ENCODE data around the gene SEL1L.
A peak's percentile ranks its signal among the peaks of the same experiment; 100 is the strongest.

SEL1L gene

DNA sequence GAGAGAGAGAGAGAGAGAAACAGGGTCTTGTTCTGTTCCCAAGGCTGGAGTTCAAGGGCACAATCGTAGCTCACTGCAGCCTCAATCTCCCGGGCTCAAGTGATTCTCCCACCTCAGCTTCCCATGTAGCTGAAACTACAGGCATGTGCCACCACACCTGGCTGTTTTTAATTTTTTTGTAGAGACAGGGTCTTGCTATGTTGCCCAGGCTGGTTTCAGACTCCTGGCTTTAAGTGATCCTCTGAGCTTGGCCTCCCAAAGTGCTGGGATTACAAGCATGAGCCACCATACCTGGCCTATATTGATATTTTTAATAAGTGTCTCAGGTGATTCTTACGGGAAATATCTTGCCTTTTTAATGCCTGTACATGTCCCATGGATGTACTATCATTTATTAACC lies 82.7 kb downstream of the SEL1L start:
- Mint-ChIP-seq H3K27ac (no peak overlapping the region), H3K4me1 (no peaks in the 10 kb centered on the region), H3K4me3 (no peak overlapping the region), H3K9me3 (no peaks in the 10 kb centered on the region), H3K36me3 (no peaks in the 10 kb centered on the region)
- ATAC-seq = no peak
- no peak for DNase-seq (ENCODE audit: low spot score in 2 of 2)

DNA sequence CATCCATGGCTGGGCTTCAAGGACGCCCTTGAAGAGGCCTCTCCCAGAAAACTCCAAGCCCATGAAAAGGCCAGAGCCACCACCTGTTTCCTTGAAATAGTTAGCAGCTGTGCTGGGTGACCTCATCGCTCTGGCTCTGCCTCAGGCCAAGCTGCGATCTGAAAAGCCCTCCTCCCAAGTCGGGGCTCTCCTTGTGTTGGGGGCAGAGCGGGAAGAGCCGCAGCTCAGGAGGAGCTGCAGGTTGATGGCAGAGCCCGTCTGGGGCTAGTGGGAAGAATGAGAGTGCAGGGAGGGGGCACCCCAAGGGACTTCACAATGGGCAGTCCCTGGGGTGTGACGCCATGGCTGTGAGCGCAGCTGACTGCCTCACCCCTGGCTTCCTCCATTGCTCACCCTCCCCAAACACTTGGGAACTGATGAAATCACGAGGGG lies 83.5 kb downstream of the SEL1L start:
- ATAC-seq = no peak
- H3K4me1 Mint-ChIP-seq = no peaks in the 10 kb centered on the region
- no peaks in the 10 kb centered on the region for H3K9me3 Mint-ChIP-seq

DNA sequence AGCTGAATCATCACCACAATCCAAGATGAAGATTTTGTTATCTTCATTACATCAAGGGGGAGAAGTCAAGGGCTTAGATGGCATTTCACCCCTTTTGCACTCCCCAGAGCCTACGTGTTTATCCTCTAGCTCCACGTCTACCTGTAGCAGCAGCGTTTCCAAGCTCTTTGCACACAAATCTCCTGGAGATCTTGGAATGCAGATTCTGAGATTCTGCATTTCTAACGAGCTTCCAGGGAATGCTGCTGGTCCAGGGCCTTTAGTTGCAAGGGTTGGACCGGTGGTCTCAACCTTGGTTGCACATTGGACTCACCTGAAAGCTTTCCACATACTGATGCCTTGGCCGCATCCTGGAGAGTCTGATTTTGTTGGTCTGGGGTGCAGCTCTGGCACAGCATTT lies 84.1 kb downstream of the SEL1L start:
- no peaks in the 10 kb centered on the region for H3K9me3 Mint-ChIP-seq

More for the DNA sequence above, 83.5 kb downstream of the SEL1L start:
- DNase-seq (ENCODE audit: low spot score in 2 of 2) = no peak
- H3K27ac Mint-ChIP-seq = no peak overlapping the region
- no peaks in the 10 kb centered on the region for H3K36me3 Mint-ChIP-seq
- no peak overlapping the region for H3K4me3 Mint-ChIP-seq

DNA sequence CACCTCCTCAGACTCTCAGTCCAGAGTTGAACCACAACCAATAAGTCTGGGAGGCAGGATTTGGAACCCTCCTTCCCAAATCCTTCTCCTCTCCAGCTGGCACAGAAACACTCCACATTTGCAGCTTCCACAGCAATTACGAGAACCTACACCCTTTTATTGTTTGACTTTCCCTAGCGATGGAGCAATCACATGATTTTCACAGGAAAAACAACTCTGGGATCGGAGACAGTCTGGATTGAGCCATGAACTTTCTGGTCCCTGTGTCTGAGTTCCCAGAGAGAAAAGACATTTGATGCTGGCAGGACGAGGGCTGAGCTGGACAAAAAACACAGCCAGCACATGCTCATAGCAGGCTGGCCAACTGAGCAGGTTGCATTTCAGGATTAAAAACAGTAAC lies 84.5 kb downstream of the SEL1L start:
- H3K36me3 Mint-ChIP-seq = no peaks in the 10 kb centered on the region
- H3K4me1 Mint-ChIP-seq = no peaks in the 10 kb centered on the region
- ATAC-seq (no peak), DNase-seq (ENCODE audit: low spot score in 2 of 2) (no peak)
- H3K4me3 Mint-ChIP-seq = no peak overlapping the region
- no peaks in the 10 kb centered on the region for H3K9me3 Mint-ChIP-seq
- no peak overlapping the region for H3K27ac Mint-ChIP-seq

More for the DNA sequence above, 84.1 kb downstream of the SEL1L start:
- Mint-ChIP-seq H3K27ac (no peak overlapping the region), H3K36me3 (no peaks in the 10 kb centered on the region), H3K4me1 (no peaks in the 10 kb centered on the region), H3K4me3 (no peak overlapping the region)
- DNase-seq (ENCODE audit: low spot score in 2 of 2) (no peak), ATAC-seq (no peak)

DNA sequence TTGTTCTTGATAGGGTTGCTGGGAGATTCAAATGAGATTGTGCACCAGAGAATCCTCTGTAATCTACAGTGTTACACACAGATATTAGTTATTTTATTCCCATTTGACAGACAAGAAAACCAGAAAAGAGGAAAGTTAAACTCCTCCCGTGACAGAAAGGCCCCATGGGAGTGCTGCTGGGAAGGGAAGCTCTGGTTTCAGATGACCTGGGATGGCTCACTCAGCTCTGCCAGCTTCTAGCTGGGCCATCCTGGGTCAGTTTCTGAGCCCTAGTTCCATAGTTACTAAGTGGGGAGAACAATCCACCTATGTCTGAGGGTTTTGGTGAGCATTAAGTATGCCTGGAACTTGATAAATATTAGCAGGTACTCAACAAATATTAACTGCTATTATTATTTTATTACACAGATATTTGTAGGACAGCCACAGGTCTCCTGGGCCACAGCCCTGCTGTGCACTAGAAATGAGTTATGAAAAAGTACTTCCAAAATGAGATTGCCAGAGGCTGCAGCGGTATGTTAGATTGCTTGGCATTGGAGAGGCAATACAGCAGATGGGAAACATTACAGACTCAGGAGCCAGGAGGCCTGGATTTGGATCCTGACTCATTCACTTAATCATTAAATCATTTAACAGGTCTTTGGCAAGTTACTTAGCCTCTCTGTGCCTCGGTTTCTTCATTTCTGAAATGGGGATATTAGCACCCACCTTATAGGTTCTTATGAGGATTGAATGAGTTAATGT lies 86.5 kb downstream of the SEL1L start:
- DNase-seq (ENCODE audit: low spot score in 2 of 2) (no peak), ATAC-seq (no peak)
- H3K4me1 Mint-ChIP-seq = no peaks in the 10 kb centered on the region
- H3K36me3 Mint-ChIP-seq = no peaks in the 10 kb centered on the region
- no peak overlapping the region for H3K4me3 Mint-ChIP-seq
- no peaks in the 10 kb centered on the region for H3K9me3 Mint-ChIP-seq
- H3K27ac Mint-ChIP-seq = no peak overlapping the region

DNA sequence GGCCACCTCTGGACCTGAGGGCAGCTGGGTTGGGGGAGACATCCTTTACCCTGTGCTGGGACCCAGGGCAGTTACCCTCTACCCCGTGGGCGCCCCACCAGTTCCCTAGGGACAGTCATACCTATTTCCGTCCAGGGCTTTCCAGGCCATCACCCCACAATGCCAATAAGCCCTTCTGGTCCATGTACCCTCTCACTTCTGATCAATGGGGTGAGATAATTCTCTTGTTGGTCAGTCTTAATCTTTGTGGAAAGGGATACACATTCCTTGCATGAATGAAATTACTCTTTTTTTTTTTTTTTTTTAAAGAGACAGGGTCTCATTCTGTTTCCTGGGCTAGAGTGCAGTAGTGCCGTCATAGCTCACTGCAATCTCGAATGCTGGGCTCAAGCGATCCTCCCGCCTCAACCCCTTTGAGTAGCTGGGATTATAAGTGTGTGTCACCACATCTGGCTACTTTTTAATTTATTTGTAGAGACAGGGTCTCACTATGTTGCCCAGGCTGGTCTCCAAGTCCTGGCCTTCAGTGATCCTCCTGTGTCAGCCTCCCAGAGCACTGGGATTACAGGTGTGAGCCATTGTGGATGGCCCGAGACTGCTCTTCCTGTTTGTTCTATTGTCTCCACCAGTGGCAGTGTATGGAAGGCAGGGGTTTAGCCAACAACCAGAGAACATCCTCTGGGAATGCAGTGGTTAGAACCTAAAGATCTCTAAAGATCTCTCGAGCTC lies 87.2 kb downstream of the SEL1L start:
- Mint-ChIP-seq H3K9me3 (no peaks in the 10 kb centered on the region), H3K36me3 (no peaks in the 10 kb centered on the region), H3K27ac (no peak overlapping the region), H3K4me3 (no peak overlapping the region), H3K4me1 (no peaks in the 10 kb centered on the region)
- ATAC-seq = no peak
- no peak for DNase-seq (ENCODE audit: low spot score in 2 of 2)

DNA sequence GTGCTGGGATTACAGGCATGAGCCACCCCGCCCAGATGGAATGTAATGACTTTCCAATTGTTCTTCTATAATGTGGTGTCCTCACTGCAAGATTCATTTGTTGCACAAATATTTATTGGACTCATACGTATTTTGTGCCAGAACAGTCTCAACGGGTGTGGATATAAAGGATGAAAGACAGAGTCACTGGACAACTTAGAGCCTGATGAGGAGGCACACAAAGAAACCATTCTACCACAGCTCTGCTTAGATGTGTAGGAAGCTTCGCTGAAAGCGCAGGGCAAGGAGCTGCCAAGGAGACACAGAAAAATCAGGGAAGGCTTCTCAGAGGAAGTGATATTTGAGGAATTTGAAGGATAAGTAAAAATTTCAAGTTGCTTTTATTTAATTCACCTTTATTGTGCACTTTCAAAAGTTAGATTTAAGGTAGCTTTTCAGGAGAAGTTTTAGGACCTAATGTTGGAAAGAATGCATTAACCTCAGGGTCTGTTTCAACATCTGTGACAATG lies 92.0 kb downstream of the SEL1L start:
- no peaks in the 10 kb centered on the region for H3K36me3 Mint-ChIP-seq
- no peak for DNase-seq (ENCODE audit: low spot score in 2 of 2)
- H3K9me3 Mint-ChIP-seq = no peaks in the 10 kb centered on the region
- no peak overlapping the region for H3K27ac Mint-ChIP-seq
- H3K4me1 Mint-ChIP-seq = peaks cover 9% of the 10 kb centered on the region
- no peak for ATAC-seq
- H3K4me3 Mint-ChIP-seq = no peak overlapping the region

DNA sequence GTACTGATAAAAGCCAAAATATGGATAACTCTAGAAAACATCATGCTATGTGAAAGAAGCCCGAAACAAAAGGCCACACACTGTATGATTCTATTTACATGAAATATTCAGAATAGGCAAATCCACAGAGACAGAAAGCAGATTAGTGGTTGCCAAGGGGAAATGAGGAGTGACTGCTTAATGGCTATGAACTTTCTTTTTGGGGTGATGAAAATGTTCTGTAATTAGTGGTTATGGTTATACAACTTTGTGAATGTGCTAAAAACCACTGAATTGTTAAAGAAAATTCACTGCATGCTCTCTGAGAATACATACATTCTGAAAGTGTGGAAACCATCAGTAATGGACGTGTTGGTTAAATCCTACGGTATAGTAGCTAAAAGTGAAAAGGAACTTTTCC lies 93.6 kb downstream of the SEL1L start:
- Mint-ChIP-seq H3K36me3 (no peaks in the 10 kb centered on the region), H3K4me3 (no peak overlapping the region), H3K4me1 (peaks cover 17% of the 10 kb centered on the region), H3K9me3 (no peaks in the 10 kb centered on the region), H3K27ac (no peak overlapping the region)
- no peak for DNase-seq (ENCODE audit: low spot score in 2 of 2)
- no peak for ATAC-seq

DNA sequence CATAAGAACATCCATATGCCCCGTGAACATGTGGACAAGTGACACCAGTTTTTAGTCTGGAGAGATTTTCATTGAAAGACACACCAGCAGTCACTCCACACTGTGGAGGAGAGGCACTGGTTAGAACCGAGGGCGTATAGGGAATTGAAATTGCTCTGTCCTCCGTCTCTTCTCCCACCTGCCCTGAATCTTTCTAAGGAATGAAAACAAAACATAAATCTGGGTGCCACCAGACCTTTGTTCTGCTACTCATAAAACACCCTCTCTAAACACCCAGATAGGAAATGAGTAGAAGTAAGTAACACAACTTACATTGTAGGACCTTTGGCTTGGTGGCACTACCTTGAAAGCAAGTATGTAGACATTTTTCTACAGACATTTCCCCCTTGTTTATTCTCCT lies 96.4 kb downstream of the SEL1L start:
- DNase-seq (ENCODE audit: low spot score in 2 of 2) (no peak), ATAC-seq (no peak)
- H3K4me1 Mint-ChIP-seq = peaks cover 17% of the 10 kb centered on the region
- peak overlapping the region; percentile 67 for H3K4me3 Mint-ChIP-seq
- H3K36me3 Mint-ChIP-seq = no peaks in the 10 kb centered on the region
- H3K9me3 Mint-ChIP-seq = no peaks in the 10 kb centered on the region
- H3K27ac Mint-ChIP-seq = no peak overlapping the region

DNA sequence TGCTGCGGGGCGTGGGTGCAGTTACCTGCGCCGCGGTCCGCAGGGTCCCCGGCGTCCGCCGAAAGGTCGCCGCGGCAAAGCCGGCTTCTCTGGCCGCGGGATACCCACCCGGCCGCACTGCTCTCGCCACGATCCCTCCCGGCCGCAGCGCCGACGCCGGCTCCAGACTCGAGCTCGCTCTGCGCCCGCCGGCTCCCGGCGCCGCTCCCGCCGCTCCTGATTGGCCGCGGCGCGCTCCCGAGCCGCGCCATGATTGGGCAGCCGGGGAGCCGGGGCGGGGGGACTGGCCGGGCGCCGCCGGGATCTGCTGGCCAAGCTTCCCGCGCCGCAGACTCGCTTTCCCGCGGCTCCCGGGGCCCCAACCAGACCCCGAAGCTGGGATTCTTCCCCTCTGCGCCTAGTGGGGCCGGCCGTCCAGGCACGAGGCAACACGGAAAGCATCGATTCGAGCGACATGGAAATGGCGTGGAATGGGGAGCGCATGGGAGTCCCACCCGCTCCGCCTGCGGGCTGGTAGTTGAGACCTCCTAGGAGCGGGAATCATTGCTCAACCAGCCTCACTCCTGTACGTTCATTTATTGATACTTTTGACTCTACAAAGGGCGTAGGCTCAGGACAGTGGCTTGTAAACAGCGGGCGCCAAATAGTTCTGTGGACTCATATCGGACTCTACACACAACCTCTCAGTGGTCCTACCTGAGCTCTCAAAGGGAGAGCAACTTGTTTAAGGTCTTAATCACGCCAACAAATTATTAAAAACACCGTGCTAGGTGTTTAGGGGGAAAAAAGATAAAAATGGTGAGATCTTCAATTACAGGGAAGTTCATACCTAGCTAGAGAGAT lies 97.1 kb downstream of the SEL1L start:
- H3K4me3 Mint-ChIP-seq = peak overlapping the region; percentile 67
- H3K36me3 Mint-ChIP-seq = no peaks in the 10 kb centered on the region
- no peaks in the 10 kb centered on the region for H3K9me3 Mint-ChIP-seq
- H3K4me1 Mint-ChIP-seq = peaks cover 17% of the 10 kb centered on the region
- ATAC-seq (peak; percentile 82), DNase-seq (ENCODE audit: low spot score in 2 of 2) (peak; percentile 15 to 59)
- no peak overlapping the region for H3K27ac Mint-ChIP-seq

DNA sequence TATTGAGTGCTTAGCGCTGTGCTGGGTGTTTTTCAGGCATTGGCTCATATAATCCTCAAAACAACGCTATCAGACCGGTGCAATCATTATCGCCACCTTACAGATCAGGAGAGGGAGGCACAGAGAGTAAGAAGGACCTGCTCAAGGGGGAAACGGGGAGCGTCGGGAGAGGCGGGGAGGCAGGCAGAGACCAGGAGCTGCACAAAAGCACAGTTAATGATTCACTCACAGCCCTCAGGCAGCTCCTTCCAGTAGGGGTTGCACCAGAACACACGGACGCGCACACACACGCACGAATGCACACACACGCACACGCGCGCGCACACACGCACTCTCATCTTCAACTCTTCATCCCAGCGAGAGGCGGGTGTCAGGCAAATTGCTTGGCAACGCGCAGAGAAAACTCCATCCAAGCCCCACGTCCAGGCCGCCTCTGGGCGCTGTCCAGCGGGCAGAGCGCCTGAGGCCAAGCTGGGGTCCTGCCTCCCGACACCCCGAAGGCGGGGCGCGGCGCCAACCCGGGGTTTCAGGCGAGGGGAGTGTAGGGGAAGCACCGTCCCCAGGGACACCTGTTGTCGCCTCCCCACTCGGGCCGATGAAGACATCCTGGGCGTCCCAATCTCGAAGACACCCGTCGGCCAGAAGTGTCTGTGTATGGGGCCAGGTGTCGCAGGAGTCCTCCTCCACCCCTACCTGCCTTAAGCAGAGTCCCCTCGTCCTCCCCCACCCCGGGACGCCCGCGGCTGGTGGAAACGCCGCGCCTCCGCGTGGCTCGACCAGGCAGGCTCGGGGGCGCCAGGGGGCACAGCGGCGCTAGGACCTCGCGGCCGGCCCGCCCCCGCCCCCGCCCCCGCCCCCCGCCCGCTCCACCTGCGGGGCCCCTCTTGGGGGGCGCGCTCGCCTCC lies 98.0 kb downstream of the SEL1L start:
- ATAC-seq (peak; percentile 63), DNase-seq (ENCODE audit: low spot score in 2 of 2) (peak in 1 of 2 donors; percentile 52)
- H3K4me3 Mint-ChIP-seq = peak overlapping the region; percentile 67
- no peaks in the 10 kb centered on the region for H3K9me3 Mint-ChIP-seq
- no peaks in the 10 kb centered on the region for H3K36me3 Mint-ChIP-seq
- H3K27ac Mint-ChIP-seq = no peak overlapping the region
- peaks cover 17% of the 10 kb centered on the region for H3K4me1 Mint-ChIP-seq

DNA sequence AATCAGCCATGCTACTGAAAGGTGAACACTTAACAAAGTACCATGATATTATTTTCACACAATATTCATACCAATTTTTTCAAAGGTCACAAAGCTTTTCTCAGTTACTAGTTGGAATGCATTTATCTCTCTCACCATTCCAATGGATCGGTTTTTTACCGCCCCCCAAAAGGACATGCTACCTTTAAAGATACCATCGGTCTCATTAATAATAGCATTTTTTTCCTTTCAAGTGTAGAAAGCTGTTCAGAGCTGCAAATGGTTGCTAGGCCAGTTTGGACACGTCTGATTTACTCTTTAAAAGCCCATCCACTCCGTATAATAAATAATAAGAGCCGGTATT lies 98.6 kb downstream of the SEL1L start:
- peaks cover 17% of the 10 kb centered on the region for H3K4me1 Mint-ChIP-seq
- H3K27ac Mint-ChIP-seq = no peak overlapping the region
- no peaks in the 10 kb centered on the region for H3K9me3 Mint-ChIP-seq
- DNase-seq (ENCODE audit: low spot score in 2 of 2) (no peak), ATAC-seq (no peak)
- H3K4me3 Mint-ChIP-seq = peak overlapping the region; percentile 67
- no peaks in the 10 kb centered on the region for H3K36me3 Mint-ChIP-seq

DNA sequence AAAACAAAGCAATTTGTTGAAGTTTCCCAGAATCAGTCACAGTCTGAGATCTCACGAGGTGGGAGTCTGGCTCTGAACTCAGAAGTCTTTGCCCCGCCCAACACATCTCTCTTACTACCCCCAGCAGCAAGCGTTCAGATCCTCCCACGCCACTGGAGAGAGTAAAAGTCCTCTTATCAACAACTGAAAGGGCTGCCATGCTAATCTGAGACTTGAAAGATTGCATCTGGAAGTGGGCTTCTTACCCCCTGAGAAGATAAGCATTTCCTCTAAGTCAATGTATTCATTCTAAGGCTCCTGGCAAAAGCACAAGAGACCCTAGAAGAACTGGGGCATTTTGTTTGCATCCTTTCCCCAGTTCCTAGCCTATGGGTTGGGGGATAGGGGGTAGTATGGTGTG lies 99.4 kb downstream of the SEL1L start:
- no peaks in the 10 kb centered on the region for H3K9me3 Mint-ChIP-seq
- no peak overlapping the region for H3K4me3 Mint-ChIP-seq
- ATAC-seq (no peak), DNase-seq (ENCODE audit: low spot score in 2 of 2) (no peak)
- H3K4me1 Mint-ChIP-seq = peaks cover 17% of the 10 kb centered on the region
- no peaks in the 10 kb centered on the region for H3K36me3 Mint-ChIP-seq
- no peak overlapping the region for H3K27ac Mint-ChIP-seq

DNA sequence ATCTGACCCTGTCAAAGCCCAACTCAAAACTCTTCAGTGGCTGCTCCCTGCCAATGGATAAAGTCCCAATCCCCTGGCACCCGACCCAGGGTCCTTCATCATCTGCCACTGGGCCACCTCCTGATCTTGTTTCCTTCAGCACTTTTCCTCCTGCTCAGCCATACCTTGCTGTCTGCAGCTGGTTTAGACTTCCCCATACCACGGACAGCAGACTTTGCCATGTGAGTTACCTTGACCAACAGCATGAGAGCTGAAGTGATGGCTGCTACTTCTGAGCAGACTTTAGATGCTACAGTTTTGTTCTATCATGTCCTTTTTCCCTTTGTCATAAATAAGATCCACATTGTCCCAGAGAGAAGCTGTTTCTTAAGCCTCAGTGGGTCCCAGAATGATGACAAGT lies 100.3 kb downstream of the SEL1L start:
- H3K36me3 Mint-ChIP-seq = no peaks in the 10 kb centered on the region
- no peak overlapping the region for H3K4me3 Mint-ChIP-seq
- DNase-seq (ENCODE audit: low spot score in 2 of 2) = no peak
- ATAC-seq = no peak
- no peaks in the 10 kb centered on the region for H3K9me3 Mint-ChIP-seq
- H3K4me1 Mint-ChIP-seq = peaks cover 17% of the 10 kb centered on the region
- no peak overlapping the region for H3K27ac Mint-ChIP-seq

Data from stimulated activated effector memory CD8-positive, alpha-beta T cell treated with anti-CD3 and anti-CD28 coated beads, Interleukin-12 subunit alpha, Interleukin-12 subunit beta, amount 100 ng/mL, for 72 hours (primary cell).